Neural cell (in vitro differentiated cells): ENCODE measurements around the gene PLEKHA4.

ENCODE experiments used
- EP300 ChIP-seq: fragments of 450-650 bp; conservative IDR thresholded peaks from 2 replicates; pipeline ENCODE4 v1.6.1; 2014; ENCODE audit warnings: antibody characterized with exemption, mild to moderate bottlenecking, moderate library complexity; ENCODE audit not compliant: poor library complexity, severe bottlenecking
- MXI1 ChIP-seq: fragments of 450-650 bp; conservative IDR thresholded peaks from 2 replicates; pipeline ENCODE4 v1.6.1; 2014; ENCODE audit warnings: antibody characterized with exemption, mild to moderate bottlenecking; ENCODE audit not compliant: poor library complexity, severe bottlenecking
- POLR2AphosphoS5 ChIP-seq: IDR thresholded peaks from 2 replicates; pipeline ENCODE4 v1.6.1; 2012
- RAD21 ChIP-seq: fragments of 450-650 bp; conservative IDR thresholded peaks from 2 replicates; pipeline ENCODE4 v1.6.1; 2014; ENCODE audit warnings: antibody characterized with exemption, mild to moderate bottlenecking, moderate library complexity
- TF ChIP-seq, protein P1 (sequence below): fragments of 450-650 bp; IDR thresholded peaks from 2 replicates; pipeline ENCODE4 v1.5.1; 2014; ENCODE audit warnings: antibody characterized with exemption, mild to moderate bottlenecking, moderate library complexity; ENCODE audit not compliant: poor library complexity, severe bottlenecking

DNA sequence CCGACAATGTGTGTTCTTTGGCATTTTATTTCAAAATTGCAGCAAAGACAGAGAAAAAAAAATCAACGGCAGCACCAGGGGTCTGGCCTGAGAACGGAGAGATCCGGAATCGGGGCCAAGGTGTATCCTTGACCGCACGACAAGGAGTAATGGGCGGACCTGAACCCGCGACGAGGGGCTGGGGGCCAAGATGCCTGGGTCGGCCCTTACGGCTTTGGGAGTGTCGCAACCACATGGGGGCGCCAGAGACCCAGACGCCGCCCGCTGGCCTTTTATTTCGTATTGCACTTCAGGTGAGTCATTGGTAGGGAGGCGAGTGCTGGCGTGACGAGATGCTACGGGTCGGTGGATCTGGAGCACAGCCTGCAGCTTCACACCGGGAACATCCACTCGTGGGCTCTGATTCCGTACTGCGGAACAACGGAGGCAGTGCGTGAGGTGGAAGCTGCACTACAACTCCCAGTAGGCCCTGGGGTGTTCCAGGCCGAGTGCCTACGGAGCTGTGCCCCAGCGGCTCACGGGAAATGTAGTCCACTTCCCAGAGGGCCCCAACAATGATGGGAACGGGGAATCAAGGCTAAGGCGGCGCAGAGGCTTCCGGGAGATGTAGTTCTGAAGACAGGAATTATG, 73.2 kb downstream of the PLEKHA4 start:
- TF ChIP-seq, protein P1, sequence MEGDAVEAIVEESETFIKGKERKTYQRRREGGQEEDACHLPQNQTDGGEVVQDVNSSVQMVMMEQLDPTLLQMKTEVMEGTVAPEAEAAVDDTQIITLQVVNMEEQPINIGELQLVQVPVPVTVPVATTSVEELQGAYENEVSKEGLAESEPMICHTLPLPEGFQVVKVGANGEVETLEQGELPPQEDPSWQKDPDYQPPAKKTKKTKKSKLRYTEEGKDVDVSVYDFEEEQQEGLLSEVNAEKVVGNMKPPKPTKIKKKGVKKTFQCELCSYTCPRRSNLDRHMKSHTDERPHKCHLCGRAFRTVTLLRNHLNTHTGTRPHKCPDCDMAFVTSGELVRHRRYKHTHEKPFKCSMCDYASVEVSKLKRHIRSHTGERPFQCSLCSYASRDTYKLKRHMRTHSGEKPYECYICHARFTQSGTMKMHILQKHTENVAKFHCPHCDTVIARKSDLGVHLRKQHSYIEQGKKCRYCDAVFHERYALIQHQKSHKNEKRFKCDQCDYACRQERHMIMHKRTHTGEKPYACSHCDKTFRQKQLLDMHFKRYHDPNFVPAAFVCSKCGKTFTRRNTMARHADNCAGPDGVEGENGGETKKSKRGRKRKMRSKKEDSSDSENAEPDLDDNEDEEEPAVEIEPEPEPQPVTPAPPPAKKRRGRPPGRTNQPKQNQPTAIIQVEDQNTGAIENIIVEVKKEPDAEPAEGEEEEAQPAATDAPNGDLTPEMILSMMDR = peak; percentile 99
- TF ChIP-seq RAD21 (peak; percentile 87), MXI1 (peak; percentile 78), EP300 (peak; percentile 64), POLR2AphosphoS5 (peak; percentile 80)
